Lower leg skin (tissue), 3 donors: Measurements from ENCODE around the gene RTRAF.

ENCODE experiments used
- POLR2A ChIP-seq, 2 donors: fragments of 450-650 bp; IDR thresholded peaks; one replicate each; pipeline ENCODE4 v1.6.1; 2016 to 2017; ENCODE audit warnings: antibody characterized with exemption in 2 of 2, mild to moderate bottlenecking in 1 of 2, moderate library complexity in 1 of 2
- TF ChIP-seq, protein P1 (sequence below), 3 donors: fragments of 450-650 bp; IDR thresholded peaks; one replicate each; pipeline ENCODE4 v1.5.1; 2016; ENCODE audit warnings: antibody characterized with exemption in 3 of 3, mild to moderate bottlenecking in 3 of 3, moderate library complexity in 2 of 3

- no peak for TF ChIP-seq POLR2A (IDR thresholded peaks at IDR 0.05)
- TF ChIP-seq, protein P1, sequence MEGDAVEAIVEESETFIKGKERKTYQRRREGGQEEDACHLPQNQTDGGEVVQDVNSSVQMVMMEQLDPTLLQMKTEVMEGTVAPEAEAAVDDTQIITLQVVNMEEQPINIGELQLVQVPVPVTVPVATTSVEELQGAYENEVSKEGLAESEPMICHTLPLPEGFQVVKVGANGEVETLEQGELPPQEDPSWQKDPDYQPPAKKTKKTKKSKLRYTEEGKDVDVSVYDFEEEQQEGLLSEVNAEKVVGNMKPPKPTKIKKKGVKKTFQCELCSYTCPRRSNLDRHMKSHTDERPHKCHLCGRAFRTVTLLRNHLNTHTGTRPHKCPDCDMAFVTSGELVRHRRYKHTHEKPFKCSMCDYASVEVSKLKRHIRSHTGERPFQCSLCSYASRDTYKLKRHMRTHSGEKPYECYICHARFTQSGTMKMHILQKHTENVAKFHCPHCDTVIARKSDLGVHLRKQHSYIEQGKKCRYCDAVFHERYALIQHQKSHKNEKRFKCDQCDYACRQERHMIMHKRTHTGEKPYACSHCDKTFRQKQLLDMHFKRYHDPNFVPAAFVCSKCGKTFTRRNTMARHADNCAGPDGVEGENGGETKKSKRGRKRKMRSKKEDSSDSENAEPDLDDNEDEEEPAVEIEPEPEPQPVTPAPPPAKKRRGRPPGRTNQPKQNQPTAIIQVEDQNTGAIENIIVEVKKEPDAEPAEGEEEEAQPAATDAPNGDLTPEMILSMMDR (IDR thresholded peaks at IDR 0.05): no peak
Observed at GRCh38 chr14:52040598-52040997, 51.3 kb downstream of the RTRAF start.
